Stimulated activated CD8-positive, alpha-beta memory T cell treated with anti-CD3 and anti-CD28 coated beads, Interleukin-12 subunit alpha, Interleukin-12 subunit beta, amount 100 ng/mL, for 1 hour (primary cell): ENCODE results near the gene FAM120B.
"Not testable (repeated sequence)": the region's sequence is repeated elsewhere in the genome, so short reads cannot be mapped to it uniquely, and the experiment has no call there.

Source experiments
- DNase-seq: peaks from one replicate; pipeline ENCODE4 v3.0.0-alpha.2; 2020; ENCODE audit warnings: low read depth

FAM120B gene

DNA sequence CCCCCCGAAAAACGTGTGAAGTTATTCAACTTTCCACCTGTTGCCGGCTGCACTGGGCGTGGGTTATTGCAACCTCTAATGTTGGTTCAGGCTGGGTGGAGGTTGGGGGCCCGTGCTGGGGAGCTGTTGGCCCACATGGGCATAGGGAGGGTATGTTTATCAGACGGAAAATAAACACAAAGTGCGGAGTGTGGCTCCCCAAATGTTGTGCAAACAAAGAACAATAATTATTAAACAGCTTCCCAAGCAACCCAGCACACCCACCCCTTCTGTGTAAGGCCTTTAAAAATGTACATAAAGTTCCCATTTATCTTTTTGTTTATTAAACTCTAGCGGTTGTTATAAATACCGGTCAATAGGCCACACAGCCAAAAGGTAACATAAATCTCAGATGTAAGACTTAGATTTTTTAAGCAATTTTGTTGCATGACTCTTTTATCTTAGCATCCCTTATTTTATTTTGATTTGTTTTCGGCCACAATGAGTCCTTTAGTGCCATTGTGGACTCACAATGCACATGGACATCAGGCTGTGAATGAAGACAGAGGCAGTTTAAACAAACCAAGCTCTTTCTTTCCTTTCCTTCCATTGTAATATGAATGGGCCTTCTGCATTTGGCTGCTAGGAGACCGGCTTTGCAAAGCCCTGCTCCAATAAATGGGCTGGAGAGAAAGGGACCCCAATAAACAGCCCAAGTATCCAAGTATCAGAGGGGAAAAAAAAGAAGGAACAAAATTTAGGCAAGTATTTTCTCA, 8.8 kb upstream of the FAM120B start:
- DNase-seq = no peak

DNA sequence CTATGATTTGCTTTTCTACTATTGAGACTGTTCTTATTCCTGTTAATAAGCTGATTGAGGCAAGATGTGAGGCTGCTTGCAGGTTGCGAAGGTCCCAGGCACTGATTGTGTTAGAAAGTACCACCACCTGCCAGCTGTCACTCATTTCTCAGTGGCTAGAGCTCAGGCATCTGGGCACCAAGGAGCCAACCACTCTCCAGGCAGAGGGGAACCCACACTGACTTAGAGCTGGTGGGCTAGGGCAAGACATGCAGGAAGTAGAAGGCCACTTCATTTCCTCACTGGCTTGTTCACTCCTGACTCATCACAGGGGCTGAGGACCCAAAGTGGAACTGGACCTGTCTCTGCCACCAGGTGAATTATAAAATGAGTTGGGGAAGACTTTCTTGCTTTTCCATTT, 7.9 kb upstream of the FAM120B start:
- DNase-seq = no peak

DNA sequence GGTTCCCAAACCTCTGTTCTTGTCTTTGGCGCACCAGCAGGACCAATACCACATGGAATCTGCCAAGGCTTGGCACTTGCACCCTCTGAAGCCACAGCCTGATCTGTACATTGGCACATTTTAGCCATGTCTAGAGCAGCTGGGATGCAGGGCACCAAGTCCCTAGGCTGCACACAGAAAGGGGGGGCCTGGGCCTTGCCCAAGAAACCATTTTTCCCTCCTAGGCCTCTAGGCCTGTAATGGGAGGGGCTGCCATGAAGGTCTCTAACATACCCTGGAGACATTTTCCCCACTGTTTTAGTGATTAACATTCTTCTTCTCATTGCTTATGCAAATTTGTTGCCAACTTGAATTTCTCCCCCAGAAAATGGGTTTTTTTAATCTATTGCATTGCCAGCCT, 5.4 kb upstream of the FAM120B start:
- no peak for DNase-seq

DNA sequence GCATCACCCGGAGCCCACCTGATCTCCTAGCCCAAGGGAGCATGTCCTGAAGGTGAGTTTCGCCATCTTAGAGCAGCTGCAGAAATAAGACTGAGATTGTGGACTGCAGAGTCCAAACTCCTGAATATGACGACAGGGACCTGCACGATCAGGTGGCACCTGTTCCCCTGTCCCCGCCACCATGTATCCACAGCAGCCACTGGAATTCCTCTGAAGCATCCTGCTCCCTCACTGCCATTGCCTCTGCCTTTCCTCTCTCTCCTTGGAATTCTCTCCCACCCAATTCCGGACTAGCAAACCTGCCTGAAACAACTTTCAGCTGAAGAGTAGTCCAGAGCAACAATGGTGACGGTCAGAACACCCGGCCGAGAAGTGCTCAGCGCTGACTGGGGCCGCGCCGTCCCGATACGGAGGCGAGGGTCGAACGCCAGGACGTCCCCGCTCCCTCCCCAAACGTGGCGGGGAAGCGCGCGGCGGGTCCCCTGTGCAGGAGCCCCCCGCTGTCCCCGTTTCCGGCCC, 694 bp upstream of the FAM120B start:
- DNase-seq = no peak

DNA sequence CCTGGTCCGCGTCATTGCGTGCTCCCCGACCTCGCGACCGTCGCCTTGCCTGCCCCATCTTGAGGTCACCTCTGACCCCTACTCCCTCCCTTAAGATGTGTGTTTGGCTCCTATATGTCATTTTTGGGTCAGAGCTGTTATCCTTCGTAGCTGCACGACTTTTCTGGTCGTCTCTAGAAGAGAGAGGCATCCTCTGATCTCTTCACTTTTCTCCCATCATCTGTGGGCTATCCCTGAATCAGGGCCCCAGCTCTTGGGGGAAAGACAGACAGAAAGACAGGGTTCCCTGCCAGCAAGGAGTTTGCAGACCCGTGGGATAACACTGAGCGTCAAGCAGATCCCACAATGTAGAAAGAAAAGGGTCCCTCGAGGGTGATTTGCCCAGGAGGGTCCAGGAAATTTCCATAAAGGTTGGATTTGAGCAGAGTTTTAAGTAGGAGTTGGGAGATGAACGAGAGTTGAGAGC, 555 bp downstream of the FAM120B start:
- DNase-seq = no peak

- no peak for DNase-seq
These were observed 2.2 kb downstream of the FAM120B start for GRCh38 chr6:170308761-170309160.

DNA sequence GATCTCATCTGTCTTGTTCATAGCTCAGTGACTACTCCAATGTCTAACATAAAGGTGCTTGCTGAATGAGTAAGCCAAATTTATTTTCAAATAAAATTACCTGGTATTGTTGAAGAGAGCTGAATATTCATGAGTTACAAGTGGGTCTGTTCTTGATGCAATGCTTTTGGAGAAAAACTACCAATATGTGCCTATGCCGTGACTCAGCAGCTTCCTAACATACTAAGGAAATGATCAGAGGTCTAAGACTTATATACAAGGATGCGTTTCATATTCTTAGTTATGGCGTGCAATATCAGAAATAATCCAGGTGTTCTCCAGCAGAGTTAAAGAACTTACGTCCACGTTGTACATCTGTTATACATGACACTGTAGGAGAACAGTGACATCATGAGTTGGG, 5.1 kb downstream of the FAM120B start:
- no peak for DNase-seq

DNA sequence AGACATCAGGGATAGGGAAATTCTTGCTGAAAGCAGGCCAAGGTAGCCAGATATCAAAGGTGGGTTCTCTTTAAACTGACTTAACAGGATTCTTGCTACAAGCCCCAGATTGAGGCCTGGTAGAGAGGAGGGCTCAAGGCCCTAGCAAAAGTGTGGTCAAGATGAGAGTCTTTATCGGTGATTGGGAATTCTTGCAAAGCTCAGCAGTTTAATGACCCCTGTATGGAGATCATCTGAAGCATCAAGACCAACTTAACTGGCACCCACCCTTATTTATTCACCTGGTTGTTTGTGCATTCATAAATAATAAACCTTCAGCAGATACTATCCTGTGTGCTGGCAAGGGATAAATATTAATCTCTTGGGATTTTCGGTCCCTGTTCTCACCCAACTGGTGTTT, 6.3 kb downstream of the FAM120B start:
- no peak for DNase-seq

GRCh38 chr6:170313716-170314295, 7.2 kb downstream of the FAM120B start:
- DNase-seq = no peak

GRCh38 chr6:170314983-170315382, 8.4 kb downstream of the FAM120B start:
- no peak for DNase-seq

DNA sequence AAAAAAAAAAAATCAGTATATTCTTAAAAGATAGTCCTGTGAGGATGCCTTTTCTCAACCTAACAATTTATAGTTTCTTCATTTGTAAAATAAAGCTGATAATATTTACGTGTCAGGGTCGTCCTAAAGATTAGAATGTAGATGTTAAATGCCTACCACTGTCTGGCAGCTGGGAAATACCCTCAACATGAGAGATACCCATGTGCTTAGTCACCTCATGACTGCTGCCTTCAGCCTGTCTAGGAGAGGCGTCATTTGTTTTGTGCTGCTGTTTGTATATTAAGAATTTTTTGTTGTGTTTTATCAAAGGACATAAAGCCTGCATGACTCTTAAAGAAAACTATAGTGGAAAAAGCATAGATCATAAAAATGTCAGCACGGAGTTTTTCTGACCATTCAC, 9.5 kb downstream of the FAM120B start:
- no peak for DNase-seq

DNA sequence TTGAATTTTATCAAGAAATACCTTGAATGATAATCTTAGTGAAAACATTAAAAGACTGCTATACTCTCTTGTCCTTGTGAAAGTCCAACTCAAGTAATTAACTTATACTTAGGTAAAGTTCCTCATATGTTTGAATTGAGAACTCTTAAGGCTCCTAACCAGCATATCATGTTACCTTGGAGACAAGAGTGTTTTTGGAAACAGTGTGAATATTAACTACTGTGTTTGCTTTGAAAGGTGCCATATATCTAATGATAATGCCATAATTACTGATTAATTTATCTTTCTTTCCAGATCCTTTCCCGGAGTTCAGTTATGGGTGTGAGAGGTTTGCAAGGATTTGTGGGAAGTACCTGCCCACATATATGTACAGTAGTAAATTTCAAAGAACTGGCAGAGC, 10.5 kb downstream of the FAM120B start:
- DNase-seq = no peak

DNA sequence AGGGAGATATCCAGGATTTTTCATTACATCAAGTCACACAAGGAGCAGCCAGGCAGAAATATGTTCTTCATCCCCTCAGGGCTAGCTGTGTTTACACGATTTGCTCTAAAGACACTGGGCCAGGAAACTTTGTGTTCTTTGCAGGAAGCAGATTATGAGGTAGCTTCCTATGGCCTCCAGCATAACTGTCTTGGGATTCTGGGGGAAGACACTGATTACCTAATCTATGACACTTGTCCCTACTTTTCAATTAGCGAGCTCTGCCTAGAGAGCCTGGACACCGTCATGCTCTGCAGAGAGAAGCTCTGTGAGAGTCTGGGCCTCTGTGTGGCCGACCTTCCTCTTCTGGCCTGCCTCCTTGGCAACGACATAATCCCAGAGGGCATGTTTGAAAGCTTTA, 11.2 kb downstream of the FAM120B start:
- DNase-seq = no peak

GRCh38 chr6:170329321-170329720, 22.8 kb downstream of the FAM120B start:
- DNase-seq = no peak

DNA sequence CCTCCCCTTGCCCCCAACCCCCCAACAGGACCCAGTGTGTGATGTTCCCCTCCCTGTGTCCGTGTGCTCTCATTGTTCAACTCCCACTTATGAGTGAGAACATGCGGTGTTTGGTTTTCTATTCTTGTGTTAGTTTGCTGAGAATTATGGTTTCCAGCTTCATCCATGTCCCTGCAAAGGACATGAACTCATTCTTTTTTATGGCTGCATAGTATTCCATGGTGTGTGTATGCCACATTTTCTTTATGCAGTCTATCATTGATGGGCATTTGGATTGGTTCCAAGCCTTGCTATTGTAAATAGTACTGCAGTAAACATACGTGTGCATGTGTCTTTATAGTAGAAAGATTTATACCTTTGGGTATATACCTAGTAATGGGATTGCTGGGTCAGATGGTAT, 28.6 kb downstream of the FAM120B start:
- DNase-seq = not testable (repeated sequence)

- no peak for DNase-seq
These were observed 38.3 kb downstream of the FAM120B start for GRCh38 chr6:170344631-170345576.

DNA sequence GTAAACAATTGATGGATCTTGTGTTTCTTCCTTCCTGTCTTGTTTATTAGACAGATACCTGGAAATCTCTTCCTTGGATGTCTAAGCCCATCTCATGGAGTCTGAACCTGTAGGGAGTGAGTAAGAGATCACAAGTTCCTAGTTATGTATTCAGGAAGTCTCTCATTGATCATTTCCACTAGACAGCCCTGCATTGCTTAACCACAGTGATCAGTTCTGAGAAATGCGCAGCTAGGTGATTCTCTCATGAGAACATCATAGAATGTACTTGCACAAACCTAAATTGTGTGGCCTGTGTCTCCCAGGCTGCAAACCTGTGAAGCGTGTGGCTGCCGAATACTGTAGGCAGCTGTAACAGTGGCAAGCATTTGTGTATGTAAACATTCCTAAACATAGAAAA, 39.1 kb downstream of the FAM120B start:
- no peak for DNase-seq

DNA sequence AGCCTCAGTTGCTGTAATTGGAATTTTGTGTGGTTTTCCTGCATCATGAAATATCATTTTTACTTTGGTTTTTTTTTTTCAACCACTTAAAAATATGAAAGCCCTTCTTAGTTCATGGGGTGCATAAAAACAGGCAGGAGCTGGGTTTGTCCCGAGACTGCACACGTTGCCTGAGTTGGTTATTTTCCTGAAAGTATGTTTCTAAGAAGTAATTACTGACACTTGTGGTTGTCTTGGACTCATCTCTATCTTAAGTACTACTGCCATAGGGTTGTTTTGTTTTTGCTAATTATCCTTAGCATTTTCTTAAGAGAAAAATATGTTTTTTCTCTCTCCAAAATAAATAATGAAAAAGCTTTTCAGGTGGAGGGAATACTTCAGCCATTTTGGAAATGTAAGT, 40.1 kb downstream of the FAM120B start:
- no peak for DNase-seq

DNA sequence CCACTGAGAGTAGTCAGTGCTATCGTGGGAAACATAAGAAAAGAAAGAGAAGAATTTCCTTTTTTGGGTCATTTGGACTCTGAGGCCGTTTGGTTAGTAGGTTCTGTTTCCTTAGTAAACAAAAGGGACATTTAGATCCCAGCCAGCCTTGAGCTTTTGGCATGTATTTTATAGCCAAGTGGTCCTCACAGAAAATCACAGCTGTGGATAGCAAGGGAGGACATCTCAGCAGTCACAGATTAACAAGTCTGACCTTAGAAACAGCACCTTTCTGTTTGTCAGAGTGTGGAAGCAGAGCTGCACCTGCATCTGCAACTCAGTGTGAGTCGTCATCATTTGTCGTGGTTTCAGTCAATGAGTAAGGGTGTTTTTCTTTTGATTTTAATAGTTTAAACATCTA, 40.5 kb downstream of the FAM120B start:
- no peak for DNase-seq

DNA sequence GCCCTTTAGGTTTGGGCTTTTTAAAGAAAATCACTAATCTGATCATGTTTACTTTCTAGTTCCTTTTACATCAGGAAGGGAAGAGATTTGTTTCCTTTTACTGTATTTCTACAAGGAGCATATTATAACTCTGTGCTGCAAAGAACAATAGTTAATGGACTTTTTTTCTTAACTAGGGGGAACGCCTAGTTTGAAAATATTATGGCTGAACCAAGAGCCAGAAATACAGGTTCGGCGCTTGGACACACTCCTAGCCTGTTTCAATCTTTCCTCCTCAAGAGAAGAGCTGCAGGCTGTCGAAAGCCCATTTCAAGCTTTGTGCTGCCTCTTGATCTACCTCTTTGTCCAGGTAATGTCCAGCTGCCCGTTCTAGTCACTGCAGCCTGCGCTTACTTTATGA, 41.4 kb downstream of the FAM120B start:
- no peak for DNase-seq

- DNase-seq = not testable (repeated sequence)
These were observed 44.9 kb downstream of the FAM120B start for GRCh38 chr6:170351456-170351855.

- not testable (repeated sequence) for DNase-seq
These were observed 48.6 kb downstream of the FAM120B start for GRCh38 chr6:170355190-170355589.

- DNase-seq = no peak
These were observed 49.1 kb downstream of the FAM120B start for GRCh38 chr6:170355661-170356060.
